GM21723 (cell line): ENCODE results near the gene ACAA2.

Source experiments
- ATAC-seq: cut with Tn5 transposase; IDR thresholded peaks from one replicate; pipeline ENCODE4 v1.9.1; 2021; ENCODE audit warnings: mild to moderate bottlenecking, moderate library complexity; ENCODE audit not compliant: unreplicated experiment

ACAA2 gene

GRCh38 chr18:49768051-49768391 lies 45.3 kb downstream of the ACAA2 start:
- ATAC-seq = no peak

GRCh38 chr18:49767111-49768050 lies 46.0 kb downstream of the ACAA2 start:
- ATAC-seq = no peak

GRCh38 chr18:49766646-49767045 lies 46.7 kb downstream of the ACAA2 start:
- ATAC-seq = no peak

GRCh38 chr18:49764032-49764431 lies 49.3 kb downstream of the ACAA2 start:
- no peak for ATAC-seq

- ATAC-seq = no peak
Measured at GRCh38 chr18:49763590-49763989, 49.7 kb downstream of the ACAA2 start.

GRCh38 chr18:49762191-49763077 lies 50.9 kb downstream of the ACAA2 start:
- no peak for ATAC-seq

GRCh38 chr18:49761771-49762170 lies 51.6 kb downstream of the ACAA2 start:
- ATAC-seq = no peak

- ATAC-seq = no peak
Measured at GRCh38 chr18:49758263-49758610, 55.1 kb downstream of the ACAA2 start.

- no peak for ATAC-seq
Measured at GRCh38 chr18:49757513-49758262, 55.6 kb downstream of the ACAA2 start.

- no peak for ATAC-seq
Measured at GRCh38 chr18:49756671-49757362, 56.5 kb downstream of the ACAA2 start.

GRCh38 chr18:49756135-49756534 lies 57.2 kb downstream of the ACAA2 start:
- no peak for ATAC-seq

GRCh38 chr18:49755489-49755888 lies 57.8 kb downstream of the ACAA2 start:
- ATAC-seq = no peak

GRCh38 chr18:49754866-49755265 lies 58.5 kb downstream of the ACAA2 start:
- no peak for ATAC-seq

GRCh38 chr18:49753643-49754042 lies 59.7 kb downstream of the ACAA2 start:
- no peak for ATAC-seq

GRCh38 chr18:49752095-49752457 lies 61.3 kb downstream of the ACAA2 start:
- no peak for ATAC-seq

GRCh38 chr18:49751427-49752094 lies 61.8 kb downstream of the ACAA2 start:
- ATAC-seq = no peak

GRCh38 chr18:49749563-49749962 lies 63.8 kb downstream of the ACAA2 start:
- ATAC-seq = no peak

GRCh38 chr18:49747876-49748275 lies 65.5 kb downstream of the ACAA2 start:
- no peak for ATAC-seq

GRCh38 chr18:49745045-49746014 lies 68.0 kb downstream of the ACAA2 start:
- ATAC-seq = no peak
